ENCODE data around the gene SLC16A6.
A peak's percentile ranks its signal among the peaks of the same experiment; 100 is the strongest.
"Not testable (repeated sequence)": the region's sequence is repeated elsewhere in the genome, so short reads cannot be mapped to it uniquely, and the experiment has no call there.

Gene SLC16A6

GRCh38 chr17:68310152-68310551 lies 19.2 kb upstream of the SLC16A6 start:
- no peak for DNase-seq

GRCh38 chr17:68309066-68309670 lies 18.2 kb upstream of the SLC16A6 start:
- not testable (repeated sequence) for DNase-seq

- not testable (repeated sequence) for DNase-seq
These were observed 17.6 kb upstream of the SLC16A6 start for GRCh38 chr17:68308486-68308885.

- no peak for DNase-seq
These were observed 16.5 kb upstream of the SLC16A6 start for GRCh38 chr17:68307443-68307842.

GRCh38 chr17:68306819-68307218 lies 15.9 kb upstream of the SLC16A6 start:
- DNase-seq: no peak

GRCh38 chr17:68305142-68305541 lies 14.2 kb upstream of the SLC16A6 start:
- no peak for DNase-seq

GRCh38 chr17:68304706-68305105 lies 13.8 kb upstream of the SLC16A6 start:
- no peak for DNase-seq

- DNase-seq: no peak
These were observed 11.7 kb upstream of the SLC16A6 start for GRCh38 chr17:68302666-68303065.

GRCh38 chr17:68302066-68302564 lies 11.2 kb upstream of the SLC16A6 start:
- DNase-seq: peak; percentile 72 to 82

- peak in 1 of 2 experiments; percentile 40 for DNase-seq
These were observed 10.6 kb upstream of the SLC16A6 start for GRCh38 chr17:68301438-68301959.

- DNase-seq: no peak
These were observed 8.9 kb upstream of the SLC16A6 start for GRCh38 chr17:68299817-68300216.

GRCh38 chr17:68298601-68299000 lies 7.7 kb upstream of the SLC16A6 start:
- DNase-seq: no peak

- DNase-seq: no peak
These were observed 6.3 kb upstream of the SLC16A6 start for GRCh38 chr17:68297195-68297594.

- no peak for DNase-seq
These were observed 5.6 kb upstream of the SLC16A6 start for GRCh38 chr17:68296217-68297191.

GRCh38 chr17:68295086-68295485 lies 4.2 kb upstream of the SLC16A6 start:
- DNase-seq: no peak

- no peak for DNase-seq
These were observed 3.7 kb upstream of the SLC16A6 start for GRCh38 chr17:68294617-68295016.

- DNase-seq: no peak
These were observed 3.2 kb upstream of the SLC16A6 start for GRCh38 chr17:68294196-68294555.

GRCh38 chr17:68293490-68294195 lies 2.7 kb upstream of the SLC16A6 start:
- DNase-seq: no peak

- no peak for DNase-seq
These were observed 1.7 kb upstream of the SLC16A6 start for GRCh38 chr17:68292689-68293040.

GRCh38 chr17:68291836-68292688 lies 1.1 kb upstream of the SLC16A6 start:
- peak in 1 of 2 experiments; percentile 25 for DNase-seq

- no peak for DNase-seq
These were observed 516 bp downstream of the SLC16A6 start for GRCh38 chr17:68290268-68290954.

- DNase-seq: no peak
These were observed 1.0 kb downstream of the SLC16A6 start for GRCh38 chr17:68289936-68290267.
